Stimulated activated CD8-positive, alpha-beta memory T cell treated with anti-CD3 and anti-CD28 coated beads, Interleukin-7, amount 100 ng/mL, for 4 hours (primary cell): ENCODE data around the gene NFX1.
"Not testable (repeated sequence)": the region's sequence is repeated elsewhere in the genome, so short reads cannot be mapped to it uniquely, and the experiment has no call there.

ENCODE experiments used
- DNase-seq, 2 donors: peaks; one replicate each; pipeline ENCODE4 v3.0.0-alpha.2; 2020; ENCODE audit warnings: low read depth in 2 of 2

NFX1 gene

DNA sequence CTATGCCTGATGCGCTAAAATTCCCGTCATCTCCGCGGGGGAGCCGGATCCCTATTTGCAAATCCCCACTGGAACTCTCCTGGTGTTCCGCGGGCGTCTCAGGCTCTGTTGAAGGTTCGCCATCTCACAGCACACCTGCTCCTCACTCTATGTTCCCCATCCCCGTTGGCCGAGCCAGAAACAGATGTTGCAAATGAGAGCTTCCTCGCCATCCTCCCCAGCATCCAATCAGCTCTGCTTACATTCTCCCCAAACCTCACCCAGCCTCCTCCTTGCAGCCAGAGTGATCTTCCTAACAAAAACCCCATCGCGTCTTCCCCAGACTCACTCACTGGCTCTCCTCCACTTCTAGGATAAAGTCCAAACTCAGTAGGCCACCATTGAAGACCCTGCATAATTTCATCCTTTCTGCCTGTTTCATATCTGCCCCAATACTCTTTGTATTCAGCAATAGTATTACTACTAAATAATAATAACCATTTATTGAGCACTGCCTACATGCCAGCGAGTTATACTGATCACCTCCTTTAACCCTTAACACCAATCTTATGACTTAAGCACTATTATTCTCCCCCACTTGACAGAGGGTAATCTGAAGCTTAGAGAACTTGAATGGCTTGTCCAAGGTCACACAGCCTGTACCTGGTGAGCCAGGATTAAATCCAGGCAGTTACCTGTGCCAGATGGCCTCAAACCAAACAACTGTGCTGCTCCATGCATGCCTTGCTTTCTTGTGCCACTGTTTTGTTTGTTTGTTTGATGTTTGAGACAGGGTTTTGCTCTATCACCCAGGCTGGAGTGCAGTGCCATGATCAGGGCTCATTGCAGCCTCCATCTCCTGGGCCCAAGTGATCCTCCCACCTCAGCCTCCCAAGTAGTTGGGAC, 98.0 kb downstream of the NFX1 start:
- DNase-seq: no peak

DNA sequence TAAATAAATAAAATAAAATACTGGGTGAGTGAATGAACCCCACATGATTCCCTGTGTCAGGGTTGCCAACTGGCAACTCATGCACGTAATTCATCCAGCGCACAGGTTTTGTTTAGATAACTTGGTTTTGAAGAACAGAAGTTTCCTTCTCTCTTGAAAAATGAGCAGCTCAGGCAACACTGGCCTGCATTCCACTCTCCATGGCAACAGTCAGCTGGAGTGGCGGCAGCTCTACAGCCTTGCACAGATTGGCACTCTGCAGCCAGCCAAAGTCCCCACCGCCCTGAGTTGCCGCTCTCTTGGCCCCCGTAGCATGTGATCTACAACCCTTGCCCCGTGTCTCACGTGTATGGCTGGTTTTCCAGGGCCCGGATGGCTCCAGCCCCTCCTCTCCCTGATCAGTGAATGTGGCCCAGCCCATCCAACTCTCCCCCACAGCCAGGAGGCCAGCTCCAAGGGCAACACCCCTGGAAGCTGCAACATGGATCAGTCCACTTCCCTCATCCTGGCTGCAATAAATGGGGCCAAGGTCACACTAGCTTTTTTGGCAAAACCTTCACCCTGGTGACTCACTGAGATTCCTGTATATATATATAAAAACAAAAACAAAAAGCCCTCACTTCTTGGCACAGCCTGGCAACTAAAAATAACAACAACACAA, 100.9 kb downstream of the NFX1 start:
- not testable (repeated sequence) for DNase-seq

DNA sequence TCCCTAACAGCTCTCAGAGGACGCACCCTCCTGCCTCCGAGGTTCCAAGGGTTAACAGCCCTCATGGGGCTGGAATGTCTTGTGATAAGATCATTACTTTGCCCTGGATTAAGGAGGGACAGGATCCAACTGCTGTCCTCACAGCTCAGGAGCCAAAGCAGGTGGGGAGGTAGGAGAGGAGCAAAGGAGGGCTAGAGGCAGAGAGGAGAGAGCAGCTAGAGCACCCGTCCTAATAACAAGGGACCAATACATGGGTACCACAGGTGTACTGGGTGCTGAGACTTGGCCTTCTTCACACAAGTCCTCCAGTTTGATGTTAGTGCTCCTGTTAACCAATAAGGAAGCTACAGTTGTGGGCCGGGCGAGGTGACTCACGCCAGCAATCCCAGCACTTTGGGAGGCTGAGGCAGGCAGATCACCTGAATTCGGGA, 102.3 kb downstream of the NFX1 start:
- not testable (repeated sequence) for DNase-seq

DNA sequence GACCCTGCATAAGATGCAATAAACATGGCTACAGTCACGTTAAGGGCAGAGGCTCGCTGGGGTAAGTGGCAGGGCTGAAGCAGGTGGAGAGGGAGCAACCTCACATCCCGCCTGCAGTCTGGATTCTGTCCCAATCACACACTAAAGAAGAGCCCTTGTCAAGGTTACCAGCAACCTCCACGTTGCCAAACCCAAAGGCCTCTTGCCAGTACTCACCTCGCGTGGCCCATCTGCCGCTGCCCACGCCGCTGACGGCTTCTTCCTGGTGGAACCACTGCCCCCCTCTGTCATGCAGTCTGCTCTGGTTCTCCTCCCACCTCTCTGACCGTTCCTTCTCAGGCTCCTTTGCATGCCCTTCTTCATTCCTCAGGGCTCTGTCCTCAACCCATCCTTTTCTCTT, 103.3 kb downstream of the NFX1 start:
- no peak for DNase-seq

DNA sequence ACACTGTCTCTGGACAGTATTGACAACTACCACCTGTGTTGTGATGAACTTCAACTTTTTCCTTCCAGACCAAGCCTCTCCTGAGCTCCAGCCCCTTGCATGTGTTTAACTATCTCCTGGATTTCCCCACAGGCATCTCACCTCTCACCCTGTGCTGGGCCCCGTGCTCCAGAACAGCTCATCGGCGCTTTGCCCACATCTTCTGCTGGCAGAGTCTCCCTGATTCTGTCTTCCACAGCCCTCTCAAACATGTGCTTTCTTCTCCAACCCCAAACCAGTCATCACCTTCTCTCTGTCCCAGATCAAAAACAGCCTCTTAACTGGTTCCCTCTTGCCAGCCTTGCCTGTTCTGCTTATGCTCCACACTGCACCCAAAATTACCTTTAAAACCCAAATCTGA, 103.7 kb downstream of the NFX1 start:
- DNase-seq: not testable (repeated sequence)

DNA sequence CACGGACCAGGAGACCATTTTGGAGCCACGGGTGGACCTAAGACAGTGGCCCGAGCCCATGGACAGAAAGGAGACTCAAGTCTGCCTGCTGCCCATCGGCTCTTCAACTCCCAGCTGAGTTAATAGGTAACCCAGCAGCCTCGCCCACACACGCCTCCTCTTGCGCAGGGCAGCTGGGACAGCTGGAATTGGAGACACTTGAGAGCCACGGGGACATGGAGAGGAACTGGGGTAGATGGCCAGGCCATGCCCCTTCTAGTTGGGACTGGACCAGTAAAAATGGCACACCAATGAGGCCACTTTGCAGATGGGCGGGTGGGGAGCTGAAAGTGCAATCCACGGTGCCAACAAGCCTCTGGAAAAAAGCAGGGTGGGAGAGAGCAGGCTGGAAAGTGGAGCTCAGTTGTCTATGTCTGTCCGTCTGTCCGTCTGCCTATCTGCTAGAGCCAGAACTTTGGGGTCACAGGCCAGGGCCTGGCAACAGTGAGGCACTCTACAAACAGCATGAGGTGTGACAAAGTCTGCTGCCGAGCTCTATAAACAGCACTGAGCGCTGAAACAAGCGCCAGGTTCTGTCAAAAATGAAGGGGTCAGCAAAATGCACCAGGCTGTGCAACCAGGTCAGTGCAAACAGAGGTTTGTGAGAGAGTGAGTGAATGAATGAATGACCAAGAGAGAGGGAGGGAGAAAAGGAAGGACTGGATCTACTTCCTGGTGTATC, 105.0 kb downstream of the NFX1 start:
- DNase-seq: not testable (repeated sequence)

DNA sequence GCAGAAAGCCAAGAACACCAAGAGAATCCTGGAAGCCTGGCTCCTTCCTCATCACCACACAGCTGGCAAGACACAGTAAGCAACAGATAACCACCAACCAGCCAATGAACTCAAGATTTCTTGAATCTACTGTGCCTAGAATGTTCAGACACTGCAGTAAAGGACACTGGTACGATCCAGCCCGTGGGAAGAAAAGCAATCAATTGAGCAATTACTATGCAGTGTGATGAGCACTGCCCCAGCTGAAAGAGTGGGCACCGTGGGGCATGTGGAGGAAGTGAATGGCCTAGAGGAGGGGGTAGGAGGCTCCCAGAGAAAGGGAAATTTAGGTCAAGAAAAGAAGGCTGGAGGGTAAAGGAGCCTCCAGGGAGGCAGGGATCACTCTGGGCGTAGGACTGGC, 107.5 kb downstream of the NFX1 start:
- DNase-seq: not testable (repeated sequence)

DNA sequence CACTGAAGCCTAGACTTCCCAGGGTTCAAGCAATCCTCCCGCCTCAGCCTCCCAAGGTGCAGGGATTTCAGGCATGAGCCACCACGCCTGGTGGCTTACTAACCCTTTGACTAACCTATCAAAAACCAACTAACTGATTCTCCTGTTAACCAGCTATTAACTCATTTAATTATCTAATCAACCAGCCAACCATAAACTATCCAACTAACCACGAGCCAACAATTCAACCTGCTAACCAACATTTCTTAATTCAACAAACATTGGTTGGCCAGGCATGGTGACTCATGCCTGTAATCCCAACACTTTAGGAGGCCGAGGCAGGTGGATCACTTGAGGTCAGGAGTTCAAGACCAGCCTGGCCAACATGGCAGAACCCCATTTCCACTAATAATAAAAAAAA, 108.7 kb downstream of the NFX1 start:
- not testable (repeated sequence) for DNase-seq

DNA sequence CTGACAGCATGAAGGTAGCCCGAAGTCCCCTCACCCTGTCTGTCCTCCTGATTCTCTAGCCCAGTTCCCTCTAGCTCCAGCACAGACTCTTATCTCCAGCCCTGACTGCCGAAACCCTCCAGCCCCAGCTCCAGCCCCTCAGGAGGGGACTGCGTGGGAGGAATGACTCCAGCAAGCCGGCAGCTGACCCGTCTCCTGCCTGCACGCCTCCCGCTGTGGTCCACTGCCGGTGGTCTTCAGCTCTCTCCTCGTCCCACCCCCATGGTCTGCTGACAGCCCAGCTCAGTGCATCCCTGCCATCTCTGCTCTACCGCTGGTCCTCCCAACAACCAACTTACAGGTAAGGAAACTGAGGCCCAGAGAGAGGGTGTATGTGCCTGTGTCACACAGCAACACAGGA, 111.5 kb downstream of the NFX1 start:
- DNase-seq: not testable (repeated sequence)

DNA sequence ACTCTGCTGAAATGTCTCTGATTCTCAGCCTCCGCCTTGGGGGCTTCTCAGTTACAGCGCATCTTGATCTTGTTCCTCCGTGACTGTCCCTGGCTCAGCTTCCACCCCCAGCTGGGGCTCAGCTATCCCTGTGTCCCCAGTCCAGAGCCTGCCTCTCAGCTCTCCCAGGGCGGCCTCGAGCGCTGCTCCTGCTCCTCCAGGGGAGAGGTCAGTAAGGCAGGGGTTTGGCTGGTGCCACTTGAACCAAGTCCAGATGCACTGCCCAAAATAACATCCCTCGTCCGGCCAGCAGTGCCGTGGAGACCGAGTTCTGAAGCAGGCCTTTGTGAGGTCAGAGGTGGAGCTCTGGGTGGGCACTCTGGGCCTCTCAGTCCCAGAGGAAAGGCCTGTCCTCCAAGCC, 112.1 kb downstream of the NFX1 start, which contains the start of gene AQP7:
AQP7 (minus strand) TSS at position 198 of the 400 bp plus-strand sequence. CDS start 1,306 bp downstream, outside the sequence.
- not testable (repeated sequence) for DNase-seq

DNA sequence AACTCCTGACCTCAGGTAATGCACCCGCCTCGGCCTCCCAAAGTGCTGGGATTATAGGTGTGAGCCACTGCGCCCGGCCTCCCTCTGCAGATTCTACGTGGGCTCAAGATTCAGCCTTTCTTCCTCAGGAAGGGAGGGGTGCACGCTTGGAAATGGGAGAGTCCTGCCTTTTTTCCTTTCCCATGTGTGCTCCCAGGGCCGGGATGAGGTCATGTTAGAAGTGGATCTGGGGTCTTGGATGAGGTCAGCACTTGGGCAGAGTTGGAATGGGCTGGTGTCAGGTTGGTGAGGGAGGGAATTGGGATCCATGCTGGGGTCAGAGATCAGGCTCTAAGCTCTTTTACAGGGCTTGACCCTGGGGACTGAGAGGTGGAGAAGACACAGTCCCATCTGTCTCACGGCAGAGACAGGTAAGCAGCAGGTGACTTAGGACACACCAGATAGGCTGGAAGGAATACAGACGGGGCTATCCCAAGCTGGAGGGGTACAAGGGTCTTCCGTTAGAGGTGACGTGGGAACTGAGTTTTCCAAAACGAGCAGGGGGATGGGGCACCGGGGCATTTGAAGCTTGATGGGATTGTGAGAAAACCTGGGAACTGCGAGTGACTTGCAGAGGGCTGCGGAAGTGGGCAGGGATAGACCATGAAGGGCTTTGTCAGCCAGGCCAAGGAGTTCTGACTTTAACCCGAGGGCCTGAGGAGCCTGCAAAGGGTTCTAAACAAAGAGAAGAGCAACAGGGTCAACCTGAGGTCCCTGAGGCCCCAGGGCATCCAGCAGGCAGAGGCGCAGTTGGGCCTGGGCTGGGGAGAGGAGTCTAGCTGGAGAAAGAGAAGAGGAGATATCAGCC, 113.8 kb downstream of the NFX1 start:
- DNase-seq: no peak

DNA sequence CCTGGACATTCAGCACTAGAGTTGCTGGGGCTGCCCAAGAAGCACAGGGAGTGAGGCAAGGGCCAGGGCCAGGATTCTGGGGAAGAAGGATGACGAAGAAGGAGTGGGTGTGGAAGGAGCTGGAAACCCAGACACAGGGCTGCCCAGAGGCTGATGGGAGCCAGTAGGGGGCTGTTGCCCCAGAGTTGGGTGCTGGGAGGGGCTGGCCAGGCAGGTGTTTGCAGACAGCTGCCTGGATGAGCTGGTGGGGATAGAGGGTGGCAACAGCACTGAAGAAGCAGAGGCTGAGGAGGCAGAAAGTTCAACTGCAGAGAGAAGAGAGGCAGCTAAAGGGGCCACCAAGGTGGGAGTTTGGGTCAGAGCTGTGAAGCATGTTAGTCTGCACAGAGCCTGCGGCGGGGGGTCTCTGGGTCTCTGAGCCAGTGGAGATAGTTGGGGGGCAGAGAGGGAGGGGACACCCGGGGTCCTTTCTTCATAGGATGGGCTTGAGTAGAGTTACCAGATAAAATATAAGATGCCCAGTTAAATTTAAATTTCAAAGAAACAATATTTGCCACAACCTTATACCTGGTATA, 114.6 kb downstream of the NFX1 start:
- no peak for DNase-seq

DNA sequence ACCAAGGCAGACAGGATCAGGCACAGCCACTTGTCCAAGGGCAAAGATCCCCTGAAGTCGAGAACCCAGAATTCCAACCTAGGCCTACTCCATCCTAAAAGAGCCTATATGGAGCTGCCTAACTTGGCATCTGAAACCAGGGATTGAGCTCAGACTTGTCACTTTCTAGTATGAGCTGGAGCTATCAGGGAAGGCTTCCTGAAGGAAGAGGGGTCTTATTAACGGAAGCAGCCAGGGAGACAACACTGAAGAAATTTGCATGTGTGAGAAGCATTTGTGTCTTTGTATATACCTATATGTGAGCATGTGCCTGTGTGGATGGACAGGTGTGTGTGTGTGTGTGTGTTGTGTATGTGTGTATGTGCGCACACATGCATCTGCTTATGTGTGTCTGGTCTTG, 116.7 kb downstream of the NFX1 start:
- no peak for DNase-seq

DNA sequence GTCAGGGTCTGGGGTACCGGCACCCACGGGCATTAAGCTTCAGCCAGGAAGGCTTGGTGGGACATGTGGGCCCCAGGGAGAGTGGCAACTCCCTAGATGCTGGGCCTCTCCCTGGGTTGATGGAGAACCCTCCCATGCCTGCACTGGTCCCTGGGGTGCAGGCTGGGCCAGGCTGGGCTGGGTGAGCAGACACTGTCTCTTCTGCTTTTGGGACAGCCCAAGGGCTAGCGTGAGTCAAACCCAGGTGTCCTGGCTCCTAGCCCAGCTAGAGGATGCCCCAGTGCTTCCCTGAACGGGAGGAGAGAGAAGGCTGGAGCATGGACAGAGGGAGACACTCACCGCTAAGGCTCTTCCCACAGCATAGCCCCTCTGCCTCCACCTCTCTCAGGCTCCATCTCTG, 117.8 kb downstream of the NFX1 start:
- DNase-seq: no peak

DNA sequence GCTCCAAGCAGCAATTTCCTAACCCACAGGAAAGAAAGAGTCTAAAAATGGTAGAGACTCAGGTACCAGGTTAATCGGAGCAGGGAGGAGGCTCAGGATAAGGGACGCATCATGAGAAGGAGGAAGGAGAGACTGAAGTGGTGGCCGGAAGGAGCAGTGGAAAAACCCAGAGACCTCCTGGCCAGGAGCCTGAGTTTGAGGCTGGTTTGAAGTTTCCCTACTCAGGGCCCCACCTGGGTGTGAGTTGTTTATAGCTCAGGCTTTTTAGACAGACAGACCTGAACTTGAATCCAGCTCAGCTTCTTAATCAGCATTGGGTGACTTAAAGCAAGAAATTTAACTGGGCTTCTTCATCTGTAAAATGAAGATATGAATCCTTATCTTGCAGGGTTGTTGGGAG, 124.0 kb downstream of the NFX1 start:
- DNase-seq: no peak

DNA sequence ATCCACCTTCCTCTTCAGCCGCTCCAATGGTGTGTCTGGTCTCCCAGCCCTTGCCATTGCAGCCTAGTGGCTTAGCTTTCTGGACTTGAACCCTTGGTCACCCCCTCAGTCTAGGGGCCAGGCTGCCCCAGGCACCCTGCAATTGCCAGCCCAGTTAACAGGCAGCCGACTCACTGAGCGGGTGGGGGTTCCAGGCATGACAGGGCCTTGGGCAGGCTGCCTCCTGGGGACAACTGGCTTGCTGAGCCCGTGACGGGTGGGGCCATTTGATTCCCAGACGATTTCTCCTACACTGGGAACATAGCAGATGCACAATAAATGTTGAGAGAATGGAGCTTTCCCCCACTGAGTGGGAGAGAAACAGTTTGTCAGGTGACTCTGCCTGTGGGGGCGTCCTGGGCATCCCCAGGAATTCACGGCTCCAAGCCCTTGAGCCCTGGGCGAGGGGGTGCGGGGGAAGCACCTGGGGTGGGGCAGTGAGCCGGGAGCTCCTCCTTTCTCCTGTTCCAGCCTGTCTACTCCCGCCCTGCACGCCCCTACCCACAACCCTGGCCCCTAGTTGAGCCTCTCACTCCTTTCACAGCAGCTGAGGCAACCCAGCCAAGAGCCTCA, 124.7 kb downstream of the NFX1 start:
- DNase-seq: no peak

DNA sequence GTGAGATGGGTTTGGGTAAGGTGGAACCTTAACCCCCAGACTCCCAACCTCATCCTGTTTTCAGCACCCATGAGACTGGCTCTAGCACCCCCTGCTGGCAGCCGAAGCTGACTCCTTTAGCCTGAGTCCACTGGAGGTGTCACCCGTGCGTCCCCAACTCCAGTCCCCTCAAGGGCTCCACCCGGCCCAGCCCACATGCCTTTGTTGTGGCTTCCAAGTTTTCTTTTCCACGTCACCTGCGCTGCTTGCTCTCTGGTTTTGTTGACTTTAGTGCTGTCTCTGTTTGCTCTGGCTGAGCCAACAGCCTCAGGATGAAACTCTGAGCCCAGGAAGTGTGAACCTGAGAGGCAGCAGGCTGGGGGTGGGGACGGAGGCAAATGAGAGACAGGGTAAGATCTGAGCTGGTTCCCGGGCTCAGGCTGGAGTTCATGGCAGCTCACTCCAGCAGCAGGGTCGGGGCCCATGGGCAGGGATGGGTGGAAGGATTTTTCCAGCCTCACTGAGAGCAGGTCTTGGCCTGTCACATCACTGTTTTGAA, 125.3 kb downstream of the NFX1 start:
- peak; percentile 55 to 66 for DNase-seq

DNA sequence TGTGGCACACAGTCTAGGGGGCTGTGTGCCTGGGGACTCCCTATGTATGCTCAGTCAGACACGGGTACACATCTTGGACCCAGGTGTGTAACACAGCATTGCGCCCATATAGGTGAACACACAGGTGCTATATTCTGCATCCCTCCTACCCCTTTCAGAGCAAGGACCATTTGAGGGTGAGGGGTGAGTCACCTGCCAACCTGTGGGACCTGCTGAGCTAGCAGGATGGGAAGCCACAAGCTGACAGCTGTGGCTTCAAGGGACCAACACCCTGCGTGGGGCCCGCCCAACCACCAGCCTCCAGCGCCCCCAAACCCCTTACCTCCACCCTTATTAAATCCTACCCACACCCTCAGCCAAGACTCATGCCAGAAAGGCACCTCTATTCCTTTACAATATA, 126.7 kb downstream of the NFX1 start:
- peak; percentile 12 to 25 for DNase-seq

DNA sequence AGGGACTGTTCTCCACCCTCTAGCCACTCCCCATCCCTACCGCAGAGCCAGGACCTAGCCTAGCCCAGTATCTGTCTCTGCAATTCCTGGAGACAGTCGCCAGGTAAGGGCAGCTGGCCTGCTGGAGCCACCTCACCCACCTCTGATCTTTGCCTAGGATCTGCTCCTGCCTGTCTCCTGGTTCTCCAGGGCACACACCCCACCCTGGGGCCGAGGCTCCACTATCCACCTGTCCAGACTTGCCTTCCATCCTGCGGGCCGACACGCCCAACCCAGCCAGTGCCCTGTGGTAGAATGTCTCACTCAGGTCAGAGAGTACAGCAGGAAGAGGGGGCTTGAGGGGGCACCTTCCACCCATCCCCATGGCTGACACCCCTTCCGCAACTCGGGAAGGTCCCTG, 127.8 kb downstream of the NFX1 start:
- no peak for DNase-seq

DNA sequence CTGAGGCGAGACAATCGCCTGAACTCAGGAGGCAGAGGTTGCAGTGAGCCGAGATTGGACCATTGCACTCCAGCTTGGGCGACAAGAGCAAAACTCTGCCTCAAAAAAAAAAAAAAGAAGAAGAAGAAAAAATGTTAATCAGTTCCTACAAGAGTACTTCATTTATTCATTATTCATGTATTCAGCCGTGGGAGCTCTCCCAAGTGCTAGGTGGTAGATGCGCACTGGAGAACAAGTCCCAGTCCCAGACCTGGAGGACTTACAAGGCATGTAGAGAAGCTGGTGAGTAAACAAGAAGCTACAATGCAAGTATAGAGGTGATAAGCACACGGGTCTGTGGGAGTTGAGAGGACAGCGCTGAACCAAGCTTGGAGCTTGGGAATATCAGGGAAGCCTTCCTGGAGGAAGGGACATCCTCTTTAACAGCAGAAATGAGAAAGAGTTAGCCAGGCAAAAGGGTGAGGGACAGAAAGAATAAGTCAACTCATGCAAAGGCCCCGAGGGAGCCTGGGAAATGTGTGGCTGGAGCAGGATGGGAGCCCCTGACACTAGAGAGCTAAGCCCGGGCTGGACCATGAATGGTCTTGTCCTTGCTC, 129.5 kb downstream of the NFX1 start:
- DNase-seq: no peak
